NCI-H146 treated with DMSO at 0.1 percent for 48 hours (cell line): ENCODE results near the gene SIX5.

Source experiments
- DNase-seq: peaks from one replicate; lab custom pipeline; 2025; ENCODE audit not compliant: unreplicated experiment; lab: John Stamatoyannopoulos, UW

Gene SIX5

GRCh38 chr19:45793178-45793564, 24.1 kb upstream of the SIX5 start:
- DNase-seq, result no peak

- DNase-seq, result peak; percentile 98
These were observed 23.6 kb upstream of the SIX5 start, which contains the start of gene DMWD for GRCh38 chr19:45792470-45793177. Gene DMWD (minus strand): TSS chr19:45792845. CDS start chr19:45792756, 89 bp downstream.

DNA sequence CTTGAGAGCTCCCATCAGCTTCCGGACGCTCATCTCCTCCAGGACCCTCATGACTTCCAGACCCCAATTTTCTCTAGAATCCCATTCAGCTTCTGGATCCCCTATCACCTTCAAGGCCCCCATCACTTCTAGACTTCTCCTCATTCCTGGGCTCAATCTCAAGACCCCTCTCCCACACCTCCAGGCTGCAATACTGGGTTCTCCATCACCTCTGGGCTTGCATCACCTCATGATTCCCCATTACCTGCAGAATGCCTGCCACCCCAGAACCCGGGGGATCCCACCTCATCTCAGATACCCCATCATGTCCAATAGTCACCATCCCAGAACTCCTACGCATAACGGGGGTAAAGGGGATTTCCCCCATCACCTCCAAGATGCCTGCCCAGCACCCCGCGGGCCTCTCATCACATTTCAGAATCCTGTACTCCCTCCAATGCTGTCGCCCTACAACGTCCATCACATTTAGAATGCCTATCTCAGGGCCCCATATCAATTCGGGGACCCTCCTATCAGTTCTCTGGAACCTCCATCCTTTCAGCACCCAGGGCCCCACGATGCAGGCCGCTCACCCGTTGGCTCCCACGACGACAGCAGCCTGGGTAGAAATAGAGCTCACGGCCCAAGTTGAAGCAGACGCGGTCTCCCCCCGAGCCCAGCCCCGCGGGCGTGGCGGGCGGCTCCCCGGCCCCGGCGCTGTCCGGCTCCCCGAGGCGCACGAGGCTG, 22.9 kb upstream of the SIX5 start:
- no peak for DNase-seq

DNA sequence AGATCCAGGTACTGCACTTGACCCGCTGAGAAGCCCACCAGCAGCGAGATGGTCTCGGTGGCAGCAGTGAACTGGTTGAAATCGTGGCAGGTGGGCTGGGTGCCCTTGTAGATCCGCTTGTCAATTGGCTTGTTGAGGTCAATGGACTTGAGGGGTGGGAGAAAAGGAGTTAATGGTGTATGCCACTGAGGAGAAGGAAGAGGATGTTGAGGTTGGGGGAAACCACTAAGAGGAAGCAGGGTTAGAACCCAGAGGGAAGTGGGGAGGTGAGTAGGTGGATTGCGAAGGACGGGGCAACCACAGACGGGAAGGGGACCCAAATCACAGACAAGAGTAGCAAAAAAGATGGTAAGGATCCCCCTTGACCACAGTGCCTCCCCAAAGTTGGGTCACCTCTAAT, 21.9 kb upstream of the SIX5 start:
- DNase-seq, result no peak

DNA sequence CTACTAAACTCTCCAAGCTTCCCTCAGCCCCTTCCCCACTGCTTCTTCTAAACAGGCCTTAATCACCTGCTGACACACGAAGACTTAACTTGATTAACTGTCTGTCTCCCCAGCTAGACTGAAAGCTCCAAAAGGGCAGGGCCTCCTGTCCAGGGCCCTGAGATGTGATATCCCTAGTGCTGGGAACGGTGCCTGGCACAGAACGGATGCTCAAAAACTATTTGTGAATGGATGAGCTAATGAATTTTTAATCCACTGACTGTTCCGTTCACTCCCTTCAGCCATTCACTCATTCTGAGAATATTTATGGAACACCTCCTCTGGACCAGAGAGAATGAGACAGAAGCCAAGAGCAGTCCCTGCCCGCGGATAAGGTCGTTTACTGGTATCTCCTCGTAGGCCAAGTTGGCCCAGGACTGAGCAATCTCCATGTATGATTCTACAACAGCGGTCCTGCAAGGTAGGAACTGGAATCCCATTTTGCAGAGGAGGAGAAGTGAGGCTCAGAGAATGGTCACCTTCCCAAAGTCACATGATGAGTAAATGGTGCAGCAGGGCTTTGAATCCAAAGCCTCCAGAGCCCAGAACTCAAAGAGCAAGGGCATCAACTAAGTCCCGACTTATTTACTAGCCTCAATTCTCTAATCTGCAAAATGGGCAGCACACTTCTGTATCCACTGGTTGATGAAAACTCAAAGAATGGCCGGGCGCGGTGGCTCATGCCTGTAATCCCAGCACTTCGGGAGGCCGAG, 20.2 kb upstream of the SIX5 start:
- DNase-seq, result no peak

DNA sequence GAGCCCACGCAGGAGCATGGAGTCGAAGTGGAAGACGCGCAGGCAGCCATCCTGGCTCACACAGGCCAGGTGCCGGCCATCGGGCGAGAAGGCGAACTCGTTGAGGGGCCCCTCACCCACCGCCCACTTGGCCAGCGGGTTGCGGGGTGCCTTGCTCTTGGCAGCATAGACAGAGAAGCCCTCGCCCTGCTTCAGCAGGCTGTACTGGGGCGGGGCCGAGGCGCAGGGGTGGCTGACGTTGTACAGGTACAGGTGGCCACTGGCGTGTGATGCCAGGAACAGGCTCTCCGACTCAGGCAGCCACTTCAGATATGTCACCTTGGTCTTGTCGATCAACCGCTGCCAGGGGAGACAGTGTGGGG, 17.5 kb upstream of the SIX5 start:
- no peak for DNase-seq

DNA sequence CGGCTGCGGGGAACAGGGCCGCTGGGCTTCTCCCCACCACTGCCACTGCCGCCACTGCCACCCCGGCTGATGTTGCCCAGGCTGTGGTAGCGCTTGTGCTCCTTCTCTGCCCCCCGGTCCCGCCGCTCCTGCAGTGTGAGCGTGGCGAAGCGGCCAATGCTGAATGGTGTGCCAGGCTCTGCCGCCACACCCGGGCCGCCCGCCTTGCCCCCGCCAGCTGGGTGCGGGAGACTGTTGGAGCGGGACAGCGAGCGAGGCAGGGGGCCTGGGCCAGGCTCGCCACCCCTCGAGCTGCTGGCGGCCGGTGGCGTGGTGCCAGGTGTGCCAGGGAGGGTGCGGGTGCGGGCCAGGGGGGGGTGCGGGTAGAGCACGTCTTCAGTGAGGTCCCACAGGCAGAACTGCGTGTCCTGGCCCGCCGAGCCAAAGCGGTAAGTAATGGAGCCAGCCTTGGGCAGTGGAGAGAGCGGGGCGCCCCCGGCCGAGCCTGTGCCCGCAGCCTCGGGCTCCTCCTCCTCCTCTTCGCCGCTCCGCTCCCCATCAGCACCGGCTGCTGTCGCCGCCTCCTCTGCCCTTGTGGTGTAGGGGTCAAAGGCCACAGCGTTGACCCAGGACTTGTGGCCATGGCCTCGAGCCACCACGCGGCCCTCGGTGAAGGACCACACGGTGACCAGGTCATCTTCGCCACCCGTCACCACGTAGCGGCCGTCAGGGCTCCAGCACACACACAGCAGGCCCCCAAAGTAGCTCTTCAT, 16.9 kb upstream of the SIX5 start:
- DNase-seq, result no peak

DNA sequence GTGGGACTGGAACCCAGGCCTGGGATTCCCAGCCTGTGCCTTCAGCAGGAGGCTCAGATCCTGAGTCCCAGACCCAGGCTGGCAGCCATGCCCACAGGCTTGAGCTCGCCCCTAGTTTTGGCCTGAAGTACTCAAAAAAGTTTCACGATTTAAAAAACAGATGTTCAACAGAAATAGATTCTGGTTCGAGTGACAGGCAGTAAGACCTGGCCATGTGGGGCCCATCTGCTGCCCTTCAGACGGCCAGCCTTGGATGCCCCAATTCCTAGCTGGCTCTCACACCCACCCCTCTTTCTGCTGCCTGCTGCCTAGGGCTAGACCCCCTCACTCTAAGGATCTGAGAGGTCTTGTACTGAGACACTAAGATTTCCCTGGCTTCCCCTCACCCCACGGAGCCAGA, 16.0 kb upstream of the SIX5 start:
- DNase-seq, result no peak

- DNase-seq, result no peak
These were observed 15.0 kb upstream of the SIX5 start for GRCh38 chr19:45784096-45784495.

DNA sequence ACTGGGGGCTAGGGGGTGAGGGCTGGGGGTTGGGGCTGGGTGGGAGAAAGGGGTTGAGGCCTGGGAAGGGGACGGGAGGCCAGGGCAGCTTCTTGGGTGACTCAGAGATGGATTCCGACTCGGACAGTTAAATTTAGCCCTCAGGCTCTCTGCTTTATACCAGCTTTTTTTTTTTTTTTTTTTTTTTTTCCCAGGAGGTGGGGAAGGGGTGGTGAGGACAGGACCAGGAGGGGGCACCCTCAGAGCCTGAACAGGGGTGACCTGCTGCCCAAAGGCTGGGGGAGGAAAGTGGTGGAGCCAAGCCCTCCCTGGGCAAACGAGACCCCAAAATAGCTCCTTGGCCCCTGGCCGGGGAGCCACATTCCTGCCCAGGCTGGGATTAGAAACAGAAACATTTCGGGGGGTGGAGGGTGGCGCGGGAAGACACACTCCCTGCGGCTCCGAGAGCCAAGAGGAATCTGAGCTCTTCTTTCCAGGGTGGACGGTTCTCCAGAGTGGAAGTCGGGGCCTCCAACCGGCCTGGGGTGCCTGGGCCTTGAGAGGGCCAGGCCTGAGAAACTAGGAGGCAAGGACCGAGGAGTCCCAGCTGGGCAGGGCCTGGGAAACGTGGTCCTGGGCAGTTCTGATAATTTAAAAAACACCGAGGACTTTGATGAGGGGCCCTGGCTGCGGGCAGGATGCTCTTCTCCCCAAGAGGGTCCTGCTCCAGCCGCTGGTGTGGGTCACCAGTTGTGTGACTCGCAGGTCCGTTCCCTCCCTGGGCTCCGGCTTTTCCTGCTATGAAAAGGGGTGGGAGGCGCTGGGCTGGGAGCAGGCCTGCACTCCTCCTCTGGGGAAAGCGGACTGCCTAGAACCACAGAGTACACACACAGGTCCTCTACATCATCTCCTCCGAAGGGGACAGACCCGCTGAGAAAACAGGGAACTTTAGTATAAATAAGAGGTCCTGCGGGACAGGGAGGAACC, 14.1 kb upstream of the SIX5 start:
- no peak for DNase-seq

DNA sequence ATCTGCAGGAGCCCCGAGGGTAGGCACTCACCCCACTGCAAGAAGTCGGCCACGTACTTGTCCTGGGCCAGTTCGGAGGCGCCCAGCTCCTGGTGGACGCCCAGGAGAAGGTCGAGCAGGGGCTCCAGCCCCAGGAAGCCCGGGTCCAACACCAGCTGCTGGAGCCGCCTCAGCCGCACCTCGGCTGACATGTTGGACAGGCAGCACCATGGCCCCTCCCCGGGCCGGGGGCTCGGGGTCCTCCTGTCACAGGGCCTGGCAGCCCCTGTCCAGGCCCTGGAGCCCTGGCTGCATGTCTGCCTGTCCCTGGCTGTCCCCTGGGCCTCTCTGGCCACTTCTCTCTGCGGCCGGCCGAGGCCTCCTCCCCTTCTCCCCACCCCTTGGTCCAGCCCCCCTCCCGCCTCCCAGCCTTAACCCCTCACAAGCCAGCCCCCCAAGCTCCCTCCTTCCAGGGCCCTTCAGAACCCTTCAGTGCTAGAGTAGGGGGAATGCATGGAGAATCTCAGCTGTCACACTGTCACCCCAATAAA, 13.2 kb upstream of the SIX5 start, which contains the start of gene DMPK:
TSS of gene DMPK (minus strand) at position 329 of the 530 bp plus-strand sequence. CDS start at position 191, 138 bp downstream.
- DNase-seq, result no peak

DNA sequence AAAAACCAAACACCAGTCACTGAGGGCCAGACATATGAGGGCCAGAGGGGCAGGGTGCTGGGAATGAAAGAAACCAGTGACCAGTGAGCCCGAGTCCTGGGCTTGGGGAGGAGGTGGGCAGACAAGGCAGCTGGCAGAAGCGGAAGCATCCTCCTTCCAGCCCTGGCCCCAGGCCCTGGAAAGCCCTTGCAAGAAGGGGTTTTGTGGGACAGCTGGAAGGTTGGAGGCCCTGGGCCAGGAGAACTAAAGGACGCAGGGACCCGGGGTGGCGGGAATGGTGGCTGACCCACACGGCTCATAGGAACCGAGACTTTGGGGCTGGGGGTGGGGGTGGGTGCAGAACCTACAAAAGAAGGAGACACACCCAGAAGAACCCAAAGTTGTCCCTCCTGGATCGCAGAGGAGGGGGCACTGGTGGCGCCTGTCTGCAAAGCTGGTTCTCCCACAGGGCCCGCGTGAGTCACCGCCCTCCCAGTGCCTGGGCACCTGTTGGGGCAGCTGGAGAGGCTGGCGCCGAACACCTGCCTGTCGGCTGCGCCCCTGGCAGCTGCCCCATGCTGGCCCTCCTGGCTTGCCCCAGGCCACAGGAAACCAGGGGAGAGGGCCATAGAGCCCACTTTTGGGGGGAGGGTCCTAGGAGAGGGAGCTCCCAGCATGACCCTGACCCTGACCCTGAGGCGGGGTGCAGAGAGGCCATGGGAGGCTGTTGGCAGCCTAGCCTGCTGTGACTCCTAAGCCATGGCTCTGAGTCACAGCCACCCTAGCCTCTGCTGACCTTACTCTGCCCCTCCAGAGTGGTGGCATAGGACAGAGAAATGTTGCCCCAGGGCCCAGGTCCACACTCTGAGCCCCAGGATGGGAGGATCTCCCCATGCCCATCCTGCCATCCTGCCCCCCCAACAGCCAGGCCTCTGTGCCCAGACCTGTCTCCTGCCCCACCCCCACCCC, 12.4 kb upstream of the SIX5 start:
- peak; percentile 43 for DNase-seq

GRCh38 chr19:45780448-45781213, 11.6 kb upstream of the SIX5 start:
- DNase-seq, result no peak

DNA sequence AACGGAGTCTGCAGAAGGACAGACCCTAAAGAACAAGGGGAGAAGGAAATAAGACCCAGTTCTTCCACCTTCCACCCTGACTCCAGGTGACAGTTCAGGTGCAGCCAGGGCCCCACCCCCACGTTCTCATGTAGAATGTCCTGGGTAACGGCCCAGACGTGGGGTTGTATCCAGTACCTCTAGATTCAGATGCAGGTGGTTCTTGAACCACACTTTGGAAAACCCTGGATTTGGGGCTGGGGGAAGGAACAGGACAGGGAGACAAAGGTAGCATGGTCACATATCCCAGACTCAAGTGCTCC, 11.0 kb upstream of the SIX5 start:
- no peak for DNase-seq

DNA sequence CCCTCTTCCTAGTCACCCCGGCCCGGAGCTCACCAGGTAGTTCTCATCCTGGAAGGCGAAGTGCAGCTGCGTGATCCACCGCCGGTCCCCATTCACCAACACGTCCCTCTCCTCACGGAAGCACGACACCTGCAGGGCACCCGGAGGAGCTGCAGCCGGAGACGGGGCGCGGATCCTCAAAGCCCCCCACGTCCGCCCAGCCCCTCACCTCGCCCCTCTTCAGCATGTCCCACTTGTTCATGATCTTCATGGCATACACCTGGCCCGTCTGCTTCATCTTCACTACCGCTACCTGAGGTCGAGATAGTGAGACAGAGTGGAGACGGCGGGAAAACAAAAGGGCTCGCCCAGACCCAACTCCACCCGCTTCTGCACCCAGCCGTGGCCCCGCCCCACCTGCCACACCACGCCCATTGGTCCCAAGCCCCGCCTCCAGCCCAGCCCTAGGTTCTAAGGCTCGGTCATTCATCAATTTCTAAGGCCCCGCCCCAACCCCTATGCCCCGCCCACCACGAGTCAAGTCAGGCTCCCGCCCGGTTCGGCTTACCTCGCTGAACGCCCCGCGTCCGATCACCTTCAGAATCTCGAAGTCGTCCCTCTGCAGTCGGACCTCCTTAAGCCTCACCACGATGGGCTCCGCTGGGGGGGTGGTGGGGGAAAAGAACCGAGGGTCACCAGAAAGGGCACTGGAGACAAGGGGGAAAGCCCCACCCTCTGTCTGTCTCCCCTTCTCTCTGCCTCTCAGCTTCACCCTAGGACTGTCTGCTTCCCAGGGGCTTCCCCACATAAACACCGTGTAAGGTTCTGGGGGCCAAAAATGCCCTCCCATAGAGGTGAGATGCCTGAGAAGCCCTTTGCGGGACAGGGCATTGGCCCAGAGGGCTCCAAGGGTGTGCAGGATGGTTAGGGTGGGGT, 10.4 kb upstream of the SIX5 start:
- DNase-seq, result peak; percentile 76

GRCh38 chr19:45778010-45778661, 9.1 kb upstream of the SIX5 start:
- no peak for DNase-seq
